Activated B cell treated with CpG ODN at 0.5 μM for 24 hours (primary cell): Measurements from ENCODE around the gene CMTM7. TPM values are rescaled to one million over a fixed set of nuclear protein-coding genes. Genes with fewer than 3 reads are reported as not detected.

Source experiments
- ATAC-seq: fragments of 200-7000 bp; cut with Tn5 transposase; one replicate; pipeline ENCODE4 v1.10.0; 2021; ENCODE audit warnings: low read depth, mild to moderate bottlenecking, moderate library complexity
- CTCF ChIA-PET: fragments of 350-600 bp; sonication (Branson Sonifier 250); formaldehyde crosslinking; loops from one replicate; lab custom pipeline; 2021; ENCODE audit warnings: antibody characterized with exemption; lab: Charles Lee
- POLR2A ChIA-PET: fragments of 350-600 bp; sonication (Branson Sonifier 250); formaldehyde crosslinking; loops from one replicate; lab custom pipeline; 2021; ENCODE audit warnings: antibody characterized with exemption; lab: Charles Lee
- DNase-seq: peaks from one replicate; pipeline ENCODE4 v3.0.0; 2022
- H3K27ac Mint-ChIP-seq: one replicate; pipeline ENCODE4 v1.8.0; 2020; ENCODE audit warnings: mixed read lengths
- H3K27me3 Mint-ChIP-seq: one replicate; pipeline ENCODE4 v1.8.0; 2021; ENCODE audit warnings: mixed read lengths
- H3K36me3 Mint-ChIP-seq: one replicate; pipeline ENCODE4 v1.8.0; 2021; ENCODE audit warnings: low read depth, mixed read lengths
- H3K4me1 Mint-ChIP-seq: one replicate; pipeline ENCODE4 v1.8.0; 2021; ENCODE audit warnings: mixed read lengths
- H3K4me3 Mint-ChIP-seq: one replicate; pipeline ENCODE4 v1.8.0; 2020; ENCODE audit warnings: mild to moderate bottlenecking, mixed read lengths
- H3K9me3 Mint-ChIP-seq: one replicate; pipeline ENCODE4 v1.8.0; 2020; ENCODE audit warnings: mixed read lengths
- CTCF ChIP-seq: fragments of 200-600 bp; IDR thresholded peaks from one replicate; pipeline ENCODE4 v1.8.0; 2022; ENCODE audit warnings: antibody characterized with exemption, mild to moderate bottlenecking
- intact Hi-C: fragments of 100-400 bp; cut with micrococcal nuclease; formaldehyde crosslinking; loops from one replicate; pipeline ENCODE4 v1.15.1; 2024
- total RNA-seq: library from RNA; stranded (reverse); gene quantifications from 2 replicates; pipeline ENCODE4 v1.2.3, GENCODE V29; 2022

Gene CMTM7
- total RNA-seq, 1 donor from 2014 or later, result 82.1 TPM

- CTCF ChIA-PET, result interaction anchor here (0.6 to 2.2 kb wide), 7 partner anchors 12 to 47 kb away, joined by 3 to 20 read pairs (median 3); no protein-coding TSS in a partner anchor
- ATAC-seq (no peak), DNase-seq (no peak)
- intact Hi-C loops, result no loop called here
- Mint-ChIP-seq H3K4me3 (peak overlapping the region; percentile 76), H3K4me1 (peaks cover 86% of the 10 kb centered on the region), H3K27me3 (no peaks in the 10 kb centered on the region), H3K9me3 (no peaks in the 10 kb centered on the region), H3K36me3 (no peaks in the 10 kb centered on the region), H3K27ac (peak overlapping the region; percentile 88)
- POLR2A ChIA-PET, result interaction anchor here (0.5 to 13.3 kb wide), 8 partner anchors 8 to 47 kb away, joined by 3 to 272 read pairs (median 16); partner anchors contain the start of gene CMTM7
- no peak for TF ChIP-seq CTCF
Observed at GRCh38 chr3:32421185-32421584, 29.5 kb downstream of the CMTM7 start.

DNA sequence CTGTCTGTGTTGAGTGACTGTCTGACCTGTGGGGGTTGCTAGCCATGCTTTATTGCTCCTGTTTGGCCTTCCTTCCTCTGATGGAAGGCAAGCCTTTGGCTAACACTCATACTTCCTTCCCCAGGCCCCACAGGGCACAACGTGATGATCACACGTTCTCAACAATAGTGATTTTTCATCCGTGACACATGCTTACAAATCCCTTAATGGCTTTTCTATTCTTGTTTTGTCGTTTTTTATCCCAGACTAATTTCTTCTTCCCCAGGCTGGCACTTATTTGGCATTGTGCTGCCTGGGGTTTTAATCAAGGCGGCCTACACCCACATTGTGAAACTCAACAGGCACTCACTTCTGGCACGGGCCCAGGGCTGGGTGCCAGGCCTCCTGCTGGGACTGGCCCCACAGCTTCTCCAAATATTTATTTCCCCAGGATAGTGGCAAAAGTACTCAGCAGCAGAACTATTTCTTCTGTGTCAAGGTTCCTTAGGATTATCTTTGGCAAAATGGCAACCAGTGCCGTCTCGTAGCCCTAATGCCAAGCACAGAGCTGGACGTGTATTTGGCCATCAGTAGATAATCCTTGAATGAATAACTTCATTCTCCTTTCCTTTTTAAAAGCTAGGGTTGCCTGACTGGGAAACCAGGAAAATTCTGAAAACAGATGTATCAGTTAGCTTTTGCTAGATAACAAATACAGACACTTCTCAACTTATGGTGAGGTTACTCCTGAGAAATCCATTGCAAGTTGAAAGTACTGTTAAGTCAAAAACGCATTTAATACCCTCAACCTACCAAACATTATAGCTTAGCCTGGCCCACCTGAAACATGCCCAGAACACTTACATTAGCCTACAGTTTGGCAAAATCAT is 30.6 kb downstream of the CMTM7 start:
- H3K4me1 Mint-ChIP-seq, result peaks cover 85% of the 10 kb centered on the region
- TF ChIP-seq CTCF, result no peak
- H3K9me3 Mint-ChIP-seq, result no peaks in the 10 kb centered on the region
- no peaks in the 10 kb centered on the region for H3K36me3 Mint-ChIP-seq
- ChIA-PET POLR2A (interaction anchor here (0.6 to 13.3 kb wide), 6 partner anchors 11 to 125 kb away, joined by 3 to 272 read pairs (median 29); no protein-coding TSS in a partner anchor), CTCF (interaction anchor here (0.6 to 7.2 kb wide), 5 partner anchors 11 to 48 kb away, joined by 3 to 33 read pairs (median 10); no protein-coding TSS in a partner anchor)
- no peak overlapping the region for H3K4me3 Mint-ChIP-seq
- intact Hi-C loops, result no loop called here
- no peak for DNase-seq
- no peak for ATAC-seq
- H3K27ac Mint-ChIP-seq, result peak overlapping the region; percentile 88
- H3K27me3 Mint-ChIP-seq, result no peaks in the 10 kb centered on the region

DNA sequence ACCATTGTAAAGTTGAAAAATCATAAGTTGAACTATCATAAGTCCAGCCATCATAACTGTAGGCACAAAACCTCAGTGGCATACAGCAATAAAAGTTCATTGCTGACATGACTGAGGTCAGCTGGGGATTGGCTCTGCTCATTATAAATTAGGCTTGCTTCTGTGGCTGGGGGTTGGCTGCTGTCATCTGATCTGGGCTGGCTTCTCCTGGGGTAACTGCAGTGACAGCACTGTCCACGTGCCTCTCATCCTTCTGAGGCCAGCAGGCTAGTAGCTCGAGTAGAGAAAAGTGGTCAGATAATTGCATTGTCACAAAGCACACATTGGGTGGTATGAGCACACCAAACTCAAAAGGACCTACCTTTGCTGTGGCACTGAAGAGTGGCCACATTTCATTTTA is 31.3 kb downstream of the CMTM7 start:
- intact Hi-C loops, result no loop called here
- ChIA-PET POLR2A (interaction anchor here (0.5 to 13.3 kb wide), 8 partner anchors 10 to 126 kb away, joined by 3 to 272 read pairs (median 9); partner anchors contain the start of gene CMTM6), CTCF (interaction anchor here (0.6 to 7.2 kb wide), 8 partner anchors 10 to 65 kb away, joined by 3 to 33 read pairs (median 4); no protein-coding TSS in a partner anchor)
- Mint-ChIP-seq H3K9me3 (no peaks in the 10 kb centered on the region), H3K27ac (peak overlapping the region; percentile 88), H3K4me3 (no peak overlapping the region), H3K27me3 (no peaks in the 10 kb centered on the region), H3K4me1 (peaks cover 87% of the 10 kb centered on the region), H3K36me3 (no peaks in the 10 kb centered on the region)
- no peak for DNase-seq
- TF ChIP-seq CTCF, result no peak
- ATAC-seq, result no peak

GRCh38 chr3:32423534-32423933 is 31.9 kb downstream of the CMTM7 start:
- intact Hi-C loops, result no loop called here
- DNase-seq, result no peak
- CTCF ChIA-PET, result interaction anchor here (0.6 to 7.2 kb wide), 9 partner anchors 9 to 64 kb away, joined by 3 to 33 read pairs (median 4); no protein-coding TSS in a partner anchor

More at GRCh38 chr3:32423534-32423933, 31.9 kb downstream of the CMTM7 start:
- Mint-ChIP-seq H3K4me3 (peak overlapping the region; percentile 9), H3K36me3 (no peaks in the 10 kb centered on the region), H3K9me3 (no peaks in the 10 kb centered on the region), H3K27ac (peak overlapping the region; percentile 88), H3K27me3 (no peaks in the 10 kb centered on the region), H3K4me1 (peaks cover 89% of the 10 kb centered on the region)
- POLR2A ChIA-PET, result interaction anchor here (0.5 to 13.3 kb wide), 9 partner anchors 9 to 79 kb away, joined by 3 to 272 read pairs (median 7); partner anchors contain the start of gene CMTM6
- peak; percentile 8 for ATAC-seq
- TF ChIP-seq CTCF, result no peak
